Caco-2 (cell line): ENCODE data around the gene PLEKHA6. TPM values are rescaled to one million over a fixed set of nuclear protein-coding genes. Genes with fewer than 3 reads are reported as not detected.

ENCODE experiments used
- BruUV-seq: library from RNA; stranded (reverse); fragments of 400-500 nt; replicated peaks from 2 replicates; lab custom pipeline; 2021; lab: Mats Ljungman, UMichigan
- CTCF ChIA-PET: fragments of 300-600 bp; sonication (Branson Sonifier 250); formaldehyde crosslinking; loops from one replicate; lab custom pipeline; 2022; ENCODE audit warnings: antibody characterized with exemption; lab: Charles Lee
- POLR2A ChIA-PET: fragments of 300-600 bp; sonication (Branson Sonifier 250); formaldehyde crosslinking; loops from one replicate; lab custom pipeline; 2022; ENCODE audit warnings: antibody characterized with exemption; lab: Charles Lee
- DNase-seq, 2 experiments: peaks; one replicate each; pipeline versions ENCODE4 v3.0.0 to v3.0.0-alpha.2; 2020 to 2022
- H3K27me3 ChIP-seq: replicated peaks from 2 replicates; pipeline ENCODE4 v1.6.0; 2011; ENCODE audit warnings: low read length; ENCODE audit not compliant: control insufficient read depth, insufficient read depth
- H3K36me3 ChIP-seq: 2 replicates; pipeline ENCODE4 v1.5.1; 2011; ENCODE audit warnings: low read length; ENCODE audit not compliant: control insufficient read depth, insufficient read depth
- H3K4me1 ChIP-seq: fragments of 250-450 bp; sonication (Bioruptor Pico); 2 replicates; pipeline ENCODE4 v1.5.1; 2020; ENCODE audit warnings: mild to moderate bottlenecking
- H3K4me3 ChIP-seq: 2 replicates; pipeline ENCODE4 v1.5.1; 2011; ENCODE audit warnings: low read depth, mild to moderate bottlenecking, control low read depth, low read length
- H3K9me3 ChIP-seq: fragments of 250-450 bp; sonication (Bioruptor Pico); 2 replicates; pipeline ENCODE4 v1.5.1; 2020; ENCODE audit warnings: mild to moderate bottlenecking, moderate library complexity
- H3K27ac Mint-ChIP-seq: one replicate; pipeline ENCODE4 v1.8.0; 2022; ENCODE audit warnings: mixed read lengths; ENCODE audit not compliant: unreplicated experiment
- H3K27me3 Mint-ChIP-seq: one replicate; pipeline ENCODE4 v1.8.0; 2022; ENCODE audit warnings: mixed read lengths; ENCODE audit not compliant: insufficient read depth, unreplicated experiment
- H3K36me3 Mint-ChIP-seq: one replicate; pipeline ENCODE4 v1.8.0; 2022; ENCODE audit warnings: mild to moderate bottlenecking, mixed read lengths; ENCODE audit not compliant: insufficient read depth, unreplicated experiment
- H3K4me1 Mint-ChIP-seq: one replicate; pipeline ENCODE4 v1.8.0; 2022; ENCODE audit warnings: low read depth, mixed read lengths; ENCODE audit not compliant: unreplicated experiment
- H3K4me3 Mint-ChIP-seq: one replicate; pipeline ENCODE4 v1.8.0; 2022; ENCODE audit warnings: mild to moderate bottlenecking, moderate library complexity, mixed read lengths; ENCODE audit not compliant: unreplicated experiment
- H3K9me3 Mint-ChIP-seq: one replicate; pipeline ENCODE4 v1.8.0; 2022; ENCODE audit warnings: mixed read lengths; ENCODE audit not compliant: unreplicated experiment
- intact Hi-C: fragments of 100-400 bp; cut with micrococcal nuclease; formaldehyde crosslinking; loops from one replicate; pipeline ENCODE4 v1.10.0; 2022; ENCODE audit not compliant: unreplicated experiment
- total RNA-seq: library from RNA; stranded (reverse); gene quantifications from 2 replicates; pipeline ENCODE4 v1.2.3, GENCODE V29; 2022
- TF ChIP-seq, protein P1 (sequence below), 2 experiments: fragments of 200-600 bp in 1 of 2; IDR thresholded peaks; 1 replicate in 1 of 2; 2 replicates in 1 of 2; pipeline versions ENCODE4 v1.5.1 to v1.8.0; 2011 to 2022; ENCODE audit warnings: antibody characterized with exemption in 1 of 2, control low read depth in 1 of 2, inconsistent platforms in 1 of 2, low read depth in 1 of 2, low read length in 1 of 2, mild to moderate bottlenecking in 1 of 2, moderate library complexity in 1 of 2; ENCODE audit not compliant: insufficient read depth in 1 of 2, severe bottlenecking in 1 of 2, unreplicated experiment in 1 of 2

The PLEKHA6 gene
- total RNA-seq, 1 experiment from 2014 or later = 18.8 TPM

DNA sequence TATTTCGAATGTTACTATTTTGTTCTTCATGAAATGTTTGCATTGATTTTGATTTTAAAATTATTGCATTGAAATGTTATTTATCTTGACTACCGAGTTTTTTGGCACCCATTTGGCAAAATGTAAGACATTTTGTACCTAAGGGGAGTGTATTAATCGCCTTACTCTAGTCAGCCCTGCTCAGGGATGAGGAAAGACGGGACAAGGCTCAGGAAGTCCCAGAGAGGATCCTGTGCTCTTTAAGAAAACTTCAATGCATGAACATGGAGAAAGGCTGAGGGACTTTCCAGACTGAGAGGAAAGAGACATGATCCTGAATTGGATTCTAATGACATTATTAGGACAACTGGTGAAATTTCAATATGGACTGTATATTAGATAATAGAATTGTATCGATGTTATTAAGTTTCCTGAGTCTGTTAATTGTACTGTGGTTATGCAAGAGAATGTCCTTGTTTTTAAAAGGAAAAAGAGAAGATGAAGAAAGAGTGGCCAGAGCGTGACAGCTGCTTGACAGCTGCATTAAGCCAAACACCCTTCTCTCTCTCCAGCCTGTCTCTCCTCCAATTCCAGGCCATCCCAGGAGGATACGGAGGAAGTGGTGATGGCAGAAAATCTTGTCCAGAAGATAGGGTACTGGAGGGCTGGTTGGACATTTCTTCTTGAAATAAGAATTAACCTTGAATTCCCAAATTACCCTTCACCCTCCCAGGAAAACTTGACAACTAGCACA is 66.0 kb downstream of the PLEKHA6 start:
- Mint-ChIP-seq H3K4me1 (peaks cover 33% of the 10 kb centered on the region), H3K27ac (no peak overlapping the region), H3K4me3 (no peak overlapping the region), H3K9me3 (no peaks in the 10 kb centered on the region), H3K36me3 (no peaks in the 10 kb centered on the region), H3K27me3 (no peaks in the 10 kb centered on the region)
- Histone ChIP-seq H3K9me3 (no peaks in the 10 kb centered on the region), H3K4me1 (peaks cover 44% of the 10 kb centered on the region), H3K27me3 (no peaks in the 10 kb centered on the region), H3K36me3 (no peaks in the 10 kb centered on the region), H3K4me3 (no peak overlapping the region)
- no peak for DNase-seq
- ChIA-PET CTCF (interaction anchor here (0.7 kb wide), 1 partner anchor 55 kb away, joined by 3 read pairs; no protein-coding TSS in a partner anchor), POLR2A (no interaction called here)
- intact Hi-C loops = loop anchor here (1.0 kb wide), 1 partner anchor 38 kb away; no protein-coding TSS in a partner anchor
- no TSS peak for BruUV-seq
- TF ChIP-seq, protein P1, sequence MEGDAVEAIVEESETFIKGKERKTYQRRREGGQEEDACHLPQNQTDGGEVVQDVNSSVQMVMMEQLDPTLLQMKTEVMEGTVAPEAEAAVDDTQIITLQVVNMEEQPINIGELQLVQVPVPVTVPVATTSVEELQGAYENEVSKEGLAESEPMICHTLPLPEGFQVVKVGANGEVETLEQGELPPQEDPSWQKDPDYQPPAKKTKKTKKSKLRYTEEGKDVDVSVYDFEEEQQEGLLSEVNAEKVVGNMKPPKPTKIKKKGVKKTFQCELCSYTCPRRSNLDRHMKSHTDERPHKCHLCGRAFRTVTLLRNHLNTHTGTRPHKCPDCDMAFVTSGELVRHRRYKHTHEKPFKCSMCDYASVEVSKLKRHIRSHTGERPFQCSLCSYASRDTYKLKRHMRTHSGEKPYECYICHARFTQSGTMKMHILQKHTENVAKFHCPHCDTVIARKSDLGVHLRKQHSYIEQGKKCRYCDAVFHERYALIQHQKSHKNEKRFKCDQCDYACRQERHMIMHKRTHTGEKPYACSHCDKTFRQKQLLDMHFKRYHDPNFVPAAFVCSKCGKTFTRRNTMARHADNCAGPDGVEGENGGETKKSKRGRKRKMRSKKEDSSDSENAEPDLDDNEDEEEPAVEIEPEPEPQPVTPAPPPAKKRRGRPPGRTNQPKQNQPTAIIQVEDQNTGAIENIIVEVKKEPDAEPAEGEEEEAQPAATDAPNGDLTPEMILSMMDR (IDR thresholded peaks at IDR 0.05; ENCODE audit: insufficient read depth in 1 of 2, low read depth in 1 of 2, low read length in 1 of 2, severe bottlenecking in 1 of 2, unreplicated experiment in 1 of 2) = no peak

DNA sequence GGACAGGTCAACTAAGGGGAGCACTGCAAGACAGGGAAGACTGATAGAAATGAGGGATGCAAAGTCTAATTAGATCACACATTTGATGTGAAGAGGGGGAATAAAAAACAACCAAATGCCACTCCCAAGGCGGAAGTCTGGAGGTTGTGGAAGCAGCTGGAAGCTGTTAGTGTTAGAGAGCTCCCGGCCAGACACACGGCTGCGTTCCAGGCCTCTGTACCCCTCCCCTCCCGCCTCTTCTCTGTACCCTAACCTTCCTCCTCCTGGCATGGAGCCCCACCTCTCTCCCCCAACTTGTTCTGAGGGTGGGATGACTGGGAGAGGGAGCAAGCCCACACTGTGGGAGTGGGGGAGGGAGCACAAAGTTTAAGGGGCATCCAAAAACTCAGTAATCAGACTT is 67.0 kb downstream of the PLEKHA6 start:
- H3K36me3 ChIP-seq = no peaks in the 10 kb centered on the region
- no peaks in the 10 kb centered on the region for H3K27me3 Mint-ChIP-seq
- H3K4me3 Mint-ChIP-seq = no peak overlapping the region
- H3K4me3 ChIP-seq = no peak overlapping the region
- DNase-seq = no peak
- peaks cover 44% of the 10 kb centered on the region for H3K4me1 Mint-ChIP-seq
- H3K4me1 ChIP-seq = peaks cover 54% of the 10 kb centered on the region
- TF ChIP-seq, protein P1 (IDR thresholded peaks at IDR 0.05; ENCODE audit: insufficient read depth in 1 of 2, low read depth in 1 of 2, low read length in 1 of 2, severe bottlenecking in 1 of 2, unreplicated experiment in 1 of 2) = no peak
- no peaks in the 10 kb centered on the region for H3K9me3 ChIP-seq
- intact Hi-C loops = loop anchor here (1.0 kb wide), 1 partner anchor 37 kb away; no protein-coding TSS in a partner anchor
- POLR2A ChIA-PET = no interaction called here
- H3K36me3 Mint-ChIP-seq = peaks cover 5% of the 10 kb centered on the region
- CTCF ChIA-PET = no interaction called here
- H3K27me3 ChIP-seq = no peaks in the 10 kb centered on the region
- BruUV-seq = no TSS peak
- no peaks in the 10 kb centered on the region for H3K9me3 Mint-ChIP-seq
- no peak overlapping the region for H3K27ac Mint-ChIP-seq

DNA sequence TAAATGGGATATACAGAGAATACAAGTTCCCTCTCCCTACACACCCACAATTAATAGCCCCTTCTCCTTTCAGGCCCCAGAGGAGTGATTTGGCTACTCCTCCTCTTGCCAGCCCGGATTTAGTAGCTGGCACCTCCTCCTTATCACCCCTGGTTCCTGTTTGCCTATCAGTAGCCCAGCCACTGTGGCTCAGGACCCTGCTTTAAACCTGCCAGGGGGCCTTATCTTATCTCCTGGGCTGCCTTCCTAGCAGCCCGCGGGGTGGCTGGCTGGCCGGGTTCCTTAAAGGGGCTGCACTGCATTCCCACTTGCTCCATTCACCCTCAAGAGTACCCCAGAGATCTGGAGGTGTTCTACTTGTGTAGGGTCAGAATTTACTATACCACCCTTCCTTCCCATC is 70.4 kb downstream of the PLEKHA6 start:
- intact Hi-C loops = no loop called here
- POLR2A ChIA-PET = no interaction called here
- TF ChIP-seq, protein P1 (IDR thresholded peaks at IDR 0.05; ENCODE audit: insufficient read depth in 1 of 2, low read depth in 1 of 2, low read length in 1 of 2, severe bottlenecking in 1 of 2, unreplicated experiment in 1 of 2) = no peak
- Mint-ChIP-seq H3K4me1 (peaks cover 51% of the 10 kb centered on the region), H3K36me3 (peaks cover 5% of the 10 kb centered on the region), H3K27me3 (no peaks in the 10 kb centered on the region), H3K9me3 (no peaks in the 10 kb centered on the region), H3K4me3 (peak overlapping the region; percentile 46), H3K27ac (no peak overlapping the region)
- BruUV-seq = no TSS peak
- Histone ChIP-seq H3K4me1 (peaks cover 48% of the 10 kb centered on the region), H3K4me3 (no peak overlapping the region), H3K27me3 (no peaks in the 10 kb centered on the region), H3K9me3 (no peaks in the 10 kb centered on the region), H3K36me3 (no peaks in the 10 kb centered on the region)
- no peak for DNase-seq
- CTCF ChIA-PET = no interaction called here
